ENCODE results near the gene IL1RAPL2.

DNA sequence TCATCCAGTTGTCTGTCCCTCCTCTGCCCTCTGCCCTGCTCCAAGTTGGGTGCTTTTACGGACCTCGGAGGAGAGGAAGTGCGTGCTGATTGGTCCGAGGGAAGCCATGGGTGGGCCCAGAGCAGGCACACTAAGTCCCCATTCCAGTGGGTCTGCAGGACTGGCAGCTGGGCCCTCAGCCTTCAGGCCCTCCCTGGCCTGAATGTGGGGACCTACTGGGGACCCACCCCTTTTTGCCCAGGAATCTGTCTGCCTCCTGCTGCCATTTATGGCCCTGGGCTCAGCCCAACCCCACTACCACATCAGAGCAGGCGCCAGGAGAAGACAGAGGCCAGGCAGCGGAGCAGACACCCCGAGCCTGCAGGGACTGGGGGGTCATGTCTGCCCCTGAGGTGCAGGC, 484.9 kb downstream of the IL1RAPL2 start:
- no peak for TF ChIP-seq IRF5 (IDR thresholded peaks at IDR 0.05; ENCODE audit: borderline replicate concordance)
- TF ChIP-seq, protein P1, sequence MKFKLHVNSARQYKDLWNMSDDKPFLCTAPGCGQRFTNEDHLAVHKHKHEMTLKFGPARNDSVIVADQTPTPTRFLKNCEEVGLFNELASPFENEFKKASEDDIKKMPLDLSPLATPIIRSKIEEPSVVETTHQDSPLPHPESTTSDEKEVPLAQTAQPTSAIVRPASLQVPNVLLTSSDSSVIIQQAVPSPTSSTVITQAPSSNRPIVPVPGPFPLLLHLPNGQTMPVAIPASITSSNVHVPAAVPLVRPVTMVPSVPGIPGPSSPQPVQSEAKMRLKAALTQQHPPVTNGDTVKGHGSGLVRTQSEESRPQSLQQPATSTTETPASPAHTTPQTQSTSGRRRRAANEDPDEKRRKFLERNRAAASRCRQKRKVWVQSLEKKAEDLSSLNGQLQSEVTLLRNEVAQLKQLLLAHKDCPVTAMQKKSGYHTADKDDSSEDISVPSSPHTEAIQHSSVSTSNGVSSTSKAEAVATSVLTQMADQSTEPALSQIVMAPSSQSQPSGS (IDR thresholded peaks at IDR 0.05; ENCODE audit: low read length) = no peak
- no peak for TF ChIP-seq ZBED1 (IDR thresholded peaks at IDR 0.05; ENCODE audit: borderline replicate concordance)
- TF ChIP-seq RFX5 (IDR thresholded peaks at IDR 0.05; ENCODE audit: low read depth, low read length) = no peak
